ENCODE results near the gene DOK3.

DNA sequence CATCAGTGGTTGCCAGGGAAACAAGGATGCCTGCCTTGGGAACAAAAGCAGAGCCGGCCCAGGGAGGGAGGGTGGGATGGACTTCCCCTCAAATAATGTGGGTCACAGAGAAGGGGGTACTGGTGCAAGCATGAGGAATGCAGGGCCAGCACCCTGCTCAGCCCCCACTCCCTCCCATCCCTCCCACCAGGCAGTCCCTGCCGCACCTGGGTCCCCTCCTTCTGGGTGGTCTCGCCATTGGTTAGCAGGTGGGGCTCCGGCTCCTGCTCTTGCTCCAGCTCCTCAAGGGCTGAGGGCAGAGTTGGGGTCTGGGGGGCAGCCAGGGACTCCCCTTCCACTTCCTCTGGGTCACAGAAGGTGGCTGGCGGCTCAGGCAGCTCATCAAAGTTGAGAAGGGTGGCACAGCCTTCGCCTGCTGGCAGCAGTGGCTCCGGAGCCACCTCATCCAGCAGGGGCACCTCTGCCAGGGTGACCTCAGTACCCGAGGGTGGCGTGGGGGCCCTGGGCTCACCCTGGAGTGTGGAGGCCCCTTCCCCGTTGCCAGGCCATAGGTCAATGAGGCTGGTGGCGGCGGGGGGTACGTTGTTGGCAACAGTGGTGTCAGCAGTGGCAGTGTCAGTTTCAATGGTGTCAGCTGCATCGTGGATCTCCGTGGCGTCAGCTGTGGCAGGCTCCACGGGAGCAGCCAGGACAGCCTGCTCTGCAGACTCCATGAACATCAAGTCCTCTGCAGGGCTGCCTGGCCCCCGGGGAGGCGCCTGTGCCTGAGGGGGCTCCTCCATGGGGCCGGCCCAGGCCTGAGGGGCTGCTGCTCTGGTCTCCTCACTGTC, 51.6 kb downstream of the DOK3 start:
- TF ChIP-seq ZFX (IDR thresholded peaks at IDR 0.05) = no peak
- TF ChIP-seq, protein P1, sequence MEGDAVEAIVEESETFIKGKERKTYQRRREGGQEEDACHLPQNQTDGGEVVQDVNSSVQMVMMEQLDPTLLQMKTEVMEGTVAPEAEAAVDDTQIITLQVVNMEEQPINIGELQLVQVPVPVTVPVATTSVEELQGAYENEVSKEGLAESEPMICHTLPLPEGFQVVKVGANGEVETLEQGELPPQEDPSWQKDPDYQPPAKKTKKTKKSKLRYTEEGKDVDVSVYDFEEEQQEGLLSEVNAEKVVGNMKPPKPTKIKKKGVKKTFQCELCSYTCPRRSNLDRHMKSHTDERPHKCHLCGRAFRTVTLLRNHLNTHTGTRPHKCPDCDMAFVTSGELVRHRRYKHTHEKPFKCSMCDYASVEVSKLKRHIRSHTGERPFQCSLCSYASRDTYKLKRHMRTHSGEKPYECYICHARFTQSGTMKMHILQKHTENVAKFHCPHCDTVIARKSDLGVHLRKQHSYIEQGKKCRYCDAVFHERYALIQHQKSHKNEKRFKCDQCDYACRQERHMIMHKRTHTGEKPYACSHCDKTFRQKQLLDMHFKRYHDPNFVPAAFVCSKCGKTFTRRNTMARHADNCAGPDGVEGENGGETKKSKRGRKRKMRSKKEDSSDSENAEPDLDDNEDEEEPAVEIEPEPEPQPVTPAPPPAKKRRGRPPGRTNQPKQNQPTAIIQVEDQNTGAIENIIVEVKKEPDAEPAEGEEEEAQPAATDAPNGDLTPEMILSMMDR (conservative IDR thresholded peaks at IDR 0.05) = no peak
